HepG2 (cell line): ENCODE measurements around the gene ATG4B. TPM values are rescaled to one million over a fixed set of nuclear protein-coding genes. Genes with fewer than 3 reads are reported as not detected.

Experiments used
- BRD4 ChIP-seq: sonication (generic); formaldehyde crosslinking; IDR thresholded peaks from 2 replicates; pipeline ENCODE4 v1.4.0; 2020; ENCODE audit warnings: missing genetic modification reagents
- FOXJ3 ChIP-seq: sonication (generic); formaldehyde crosslinking; IDR thresholded peaks from 2 replicates; pipeline ENCODE4 v1.4.0; 2020; ENCODE audit warnings: missing genetic modification reagents, mild to moderate bottlenecking, borderline replicate concordance
- HOXA5 ChIP-seq: sonication (generic); formaldehyde crosslinking; IDR thresholded peaks from 2 replicates; pipeline ENCODE4 v1.4.0; 2020; ENCODE audit warnings: missing genetic modification reagents
- KAT8 ChIP-seq: IDR thresholded peaks from 2 replicates; pipeline ENCODE4 v1.6.1; 2016; ENCODE audit warnings: missing genetic modification reagents, missing compliant biosample characterization
- NFAT5 ChIP-seq: sonication (generic); formaldehyde crosslinking; IDR thresholded peaks from 2 replicates; pipeline ENCODE4 v1.4.0; 2020; ENCODE audit warnings: missing genetic modification reagents
- SIN3B ChIP-seq: fragments of 150-350 bp; IDR thresholded peaks from 2 replicates; pipeline ENCODE4 v1.6.1; 2014; ENCODE audit warnings: low read length
- TOPORS ChIP-seq: sonication (generic); formaldehyde crosslinking; IDR thresholded peaks from 2 replicates; pipeline ENCODE4 v1.8.0; 2023; ENCODE audit warnings: mild to moderate bottlenecking, missing genetic modification reagents
- WIZ ChIP-seq: sonication (generic); formaldehyde crosslinking; IDR thresholded peaks from 2 replicates; pipeline ENCODE4 v1.5.1; 2020; ENCODE audit warnings: mild to moderate bottlenecking, missing genetic modification reagents
- ZFAT ChIP-seq: sonication (generic); formaldehyde crosslinking; conservative IDR thresholded peaks from 2 replicates; pipeline ENCODE4 v1.8.1; 2023; ENCODE audit warnings: missing genetic modification reagents, inconsistent platforms
- ZFP36L2 ChIP-seq: sonication (generic); formaldehyde crosslinking; IDR thresholded peaks from 2 replicates; pipeline ENCODE4 v1.4.0; 2020; ENCODE audit warnings: missing genetic modification reagents
- ZNF460 ChIP-seq: sonication (generic); formaldehyde crosslinking; IDR thresholded peaks from 2 replicates; pipeline ENCODE4 v1.5.1; 2020; ENCODE audit warnings: missing genetic modification reagents, mild to moderate bottlenecking, borderline replicate concordance
- ZNF510 ChIP-seq: sonication (generic); formaldehyde crosslinking; IDR thresholded peaks from 2 replicates; pipeline ENCODE4 v1.4.0; 2020; ENCODE audit warnings: low read depth, mild to moderate bottlenecking, missing genetic modification reagents
- ZNF557 ChIP-seq: sonication (generic); formaldehyde crosslinking; IDR thresholded peaks from 2 replicates; pipeline ENCODE4 v1.4.0; 2020; ENCODE audit warnings: missing genetic modification reagents
- ZNF891 ChIP-seq: sonication (generic); formaldehyde crosslinking; IDR thresholded peaks from 2 replicates; pipeline ENCODE4 v1.5.0; 2020; ENCODE audit warnings: mild to moderate bottlenecking, missing genetic modification reagents
- polyA plus RNA-seq, 8 experiments: library from polyadenylated mRNA; depleted of rRNA in 3 of 8; stranded (reverse) in 7 of 8; unstranded in 1 of 8; fragments of >200 nt; fragmentation: Illumina TruSeq in 4 of 8; extraction: Trizol in 4 of 8; gene quantifications; 2 replicates each; pipeline versions ENCODE4 v1.2.1 to v1.2.3, GENCODE V29; 2011 to 2016; ENCODE audit warnings: low read depth in 4 of 8, missing spikeins in 1 of 8, mixed read lengths in 1 of 8; ENCODE audit not compliant: insufficient read depth in 1 of 8
- total RNA-seq, 5 experiments: library from RNA; depleted of rRNA; stranded (reverse); fragments of >200 nt; fragmentation: Illumina TruSeq; extraction: Trizol; gene quantifications; 2 replicates each; pipeline ENCODE4 v1.2.3, GENCODE V29; 2016; ENCODE audit warnings: low read depth in 1 of 5
- TF ChIP-seq, protein P1 (sequence below): sonication (generic); formaldehyde crosslinking; IDR thresholded peaks from 2 replicates; pipeline ENCODE4 v1.4.0; 2020; ENCODE audit warnings: missing genetic modification reagents
- TF ChIP-seq, protein P2 (sequence below): sonication (generic); formaldehyde crosslinking; IDR thresholded peaks from 2 replicates; pipeline ENCODE4 v1.5.1; 2020; ENCODE audit warnings: mild to moderate bottlenecking, missing genetic modification reagents, moderate library complexity
- TF ChIP-seq, protein P3 (sequence below): IDR thresholded peaks from 2 replicates; pipeline ENCODE4 v1.4.0; 2020; ENCODE audit warnings: mild to moderate bottlenecking, missing genetic modification reagents

The ATG4B gene
- total and polyA plus RNA-seq, 2 of the 13 experiments (the other 11 are each of a cell fraction or from before 2014, with no cell fraction given) = 95.5 to 239 TPM

DNA sequence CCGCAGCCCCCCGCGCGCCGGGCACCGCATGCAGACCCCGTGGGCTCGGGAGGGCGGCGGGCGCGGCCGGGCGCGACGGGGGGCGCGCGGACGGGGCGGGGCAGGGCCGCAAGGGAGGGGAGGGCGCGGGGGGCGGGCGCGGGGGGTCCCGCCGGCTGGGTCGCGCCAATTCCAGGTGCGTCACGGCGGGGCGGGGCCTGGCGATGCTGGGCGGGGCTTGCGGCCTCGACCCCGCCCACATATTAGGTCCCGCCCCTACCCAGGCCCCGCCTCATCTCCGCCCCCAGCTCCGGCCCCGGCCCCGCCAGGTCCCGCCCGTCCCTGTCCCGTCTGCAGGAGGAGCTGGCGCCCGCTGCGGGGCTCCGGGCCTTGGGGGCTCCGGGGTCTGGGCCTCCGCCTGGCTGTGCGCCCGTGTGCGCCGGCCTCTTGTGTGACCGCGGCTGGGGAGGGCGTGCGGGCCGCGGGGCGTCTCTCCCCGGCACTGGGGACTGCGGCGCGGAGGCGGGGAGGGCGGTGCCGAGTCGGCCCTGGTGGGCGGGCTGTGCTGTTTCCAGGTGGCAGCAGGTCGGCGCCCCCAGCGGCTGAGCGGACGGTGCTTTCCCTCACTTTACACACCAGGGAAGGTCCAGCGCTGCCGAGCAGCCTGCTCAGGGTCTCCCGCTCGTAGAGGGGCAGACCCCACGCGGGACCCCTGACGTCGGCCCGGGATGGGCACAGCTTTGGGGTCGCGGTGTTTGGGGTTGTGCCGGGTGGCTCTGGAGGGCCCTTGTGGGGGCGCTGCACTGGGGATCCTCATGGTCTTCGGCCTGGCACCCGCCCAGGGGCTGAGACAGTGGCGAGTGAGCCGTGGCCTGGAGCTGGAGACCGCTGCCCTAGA, 64.9 kb downstream of the ATG4B start (continued):
- TF ChIP-seq NFAT5 (CRISPR knock-in tag) = no peak; the same call in 1 of the 2 replicates
- peak; percentile 51; the same call in 1 of the 2 replicates for TF ChIP-seq BRD4 (CRISPR knock-in tag)
- TF ChIP-seq ZFAT (CRISPR knock-in tag) = no peak
- TF ChIP-seq, protein P1, sequence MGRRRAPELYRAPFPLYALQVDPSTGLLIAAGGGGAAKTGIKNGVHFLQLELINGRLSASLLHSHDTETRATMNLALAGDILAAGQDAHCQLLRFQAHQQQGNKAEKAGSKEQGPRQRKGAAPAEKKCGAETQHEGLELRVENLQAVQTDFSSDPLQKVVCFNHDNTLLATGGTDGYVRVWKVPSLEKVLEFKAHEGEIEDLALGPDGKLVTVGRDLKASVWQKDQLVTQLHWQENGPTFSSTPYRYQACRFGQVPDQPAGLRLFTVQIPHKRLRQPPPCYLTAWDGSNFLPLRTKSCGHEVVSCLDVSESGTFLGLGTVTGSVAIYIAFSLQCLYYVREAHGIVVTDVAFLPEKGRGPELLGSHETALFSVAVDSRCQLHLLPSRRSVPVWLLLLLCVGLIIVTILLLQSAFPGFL (CRISPR knock-in tag) = no peak
- peak; percentile 32; the same call in 1 of the 2 replicates for TF ChIP-seq SIN3B
- TF ChIP-seq ZNF460 (CRISPR knock-in tag) = no peak
- no peak for TF ChIP-seq WIZ (CRISPR knock-in tag)
- TF ChIP-seq ZNF557 (CRISPR knock-in tag) = no peak
- no peak for TF ChIP-seq ZNF510 (CRISPR knock-in tag)
- TF ChIP-seq, protein P2, sequence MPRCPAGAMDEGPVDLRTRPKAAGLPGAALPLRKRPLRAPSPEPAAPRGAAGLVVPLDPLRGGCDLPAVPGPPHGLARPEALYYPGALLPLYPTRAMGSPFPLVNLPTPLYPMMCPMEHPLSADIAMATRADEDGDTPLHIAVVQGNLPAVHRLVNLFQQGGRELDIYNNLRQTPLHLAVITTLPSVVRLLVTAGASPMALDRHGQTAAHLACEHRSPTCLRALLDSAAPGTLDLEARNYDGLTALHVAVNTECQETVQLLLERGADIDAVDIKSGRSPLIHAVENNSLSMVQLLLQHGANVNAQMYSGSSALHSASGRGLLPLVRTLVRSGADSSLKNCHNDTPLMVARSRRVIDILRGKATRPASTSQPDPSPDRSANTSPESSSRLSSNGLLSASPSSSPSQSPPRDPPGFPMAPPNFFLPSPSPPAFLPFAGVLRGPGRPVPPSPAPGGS = peak; percentile 73; the same call in 1 of the 2 replicates
- TF ChIP-seq ZNF891 (CRISPR knock-in tag) = peak; percentile 28; the same call in 1 of the 2 replicates
- TF ChIP-seq ZFP36L2 (CRISPR knock-in tag) = no peak
- TF ChIP-seq FOXJ3 (CRISPR knock-in tag) = no peak
- 0 out of 2 replicates have a peak, but pooled peaks have one; percentile 27 for TF ChIP-seq KAT8
- TF ChIP-seq TOPORS (CRISPR knock-in tag) = peak; percentile 87
- TF ChIP-seq, protein P3, sequence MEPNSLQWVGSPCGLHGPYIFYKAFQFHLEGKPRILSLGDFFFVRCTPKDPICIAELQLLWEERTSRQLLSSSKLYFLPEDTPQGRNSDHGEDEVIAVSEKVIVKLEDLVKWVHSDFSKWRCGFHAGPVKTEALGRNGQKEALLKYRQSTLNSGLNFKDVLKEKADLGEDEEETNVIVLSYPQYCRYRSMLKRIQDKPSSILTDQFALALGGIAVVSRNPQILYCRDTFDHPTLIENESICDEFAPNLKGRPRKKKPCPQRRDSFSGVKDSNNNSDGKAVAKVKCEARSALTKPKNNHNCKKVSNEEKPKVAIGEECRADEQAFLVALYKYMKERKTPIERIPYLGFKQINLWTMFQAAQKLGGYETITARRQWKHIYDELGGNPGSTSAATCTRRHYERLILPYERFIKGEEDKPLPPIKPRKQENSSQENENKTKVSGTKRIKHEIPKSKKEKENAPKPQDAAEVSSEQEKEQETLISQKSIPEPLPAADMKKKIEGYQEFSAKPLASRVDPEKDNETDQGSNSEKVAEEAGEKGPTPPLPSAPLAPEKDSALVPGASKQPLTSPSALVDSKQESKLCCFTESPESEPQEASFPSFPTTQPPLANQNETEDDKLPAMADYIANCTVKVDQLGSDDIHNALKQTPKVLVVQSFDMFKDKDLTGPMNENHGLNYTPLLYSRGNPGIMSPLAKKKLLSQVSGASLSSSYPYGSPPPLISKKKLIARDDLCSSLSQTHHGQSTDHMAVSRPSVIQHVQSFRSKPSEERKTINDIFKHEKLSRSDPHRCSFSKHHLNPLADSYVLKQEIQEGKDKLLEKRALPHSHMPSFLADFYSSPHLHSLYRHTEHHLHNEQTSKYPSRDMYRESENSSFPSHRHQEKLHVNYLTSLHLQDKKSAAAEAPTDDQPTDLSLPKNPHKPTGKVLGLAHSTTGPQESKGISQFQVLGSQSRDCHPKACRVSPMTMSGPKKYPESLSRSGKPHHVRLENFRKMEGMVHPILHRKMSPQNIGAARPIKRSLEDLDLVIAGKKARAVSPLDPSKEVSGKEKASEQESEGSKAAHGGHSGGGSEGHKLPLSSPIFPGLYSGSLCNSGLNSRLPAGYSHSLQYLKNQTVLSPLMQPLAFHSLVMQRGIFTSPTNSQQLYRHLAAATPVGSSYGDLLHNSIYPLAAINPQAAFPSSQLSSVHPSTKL (CRISPR knock-in tag) = peak; percentile 34; the same call in 1 of the 2 replicates
- no peak; the same call in 1 of the 2 replicates for TF ChIP-seq HOXA5 (CRISPR knock-in tag)
